Brain microvascular endothelial cell (primary cell): ENCODE data around the gene HBG1.
"Not testable (repeated sequence)": the region's sequence is repeated elsewhere in the genome, so short reads cannot be mapped to it uniquely, and the experiment has no call there.

Experiments used
- DNase-seq: peaks from one replicate; pipeline ENCODE4 v3.0.0-alpha.2; 2020
- H3K27ac ChIP-seq: fragments of 250-450 bp; sonication (Bioruptor Pico); 2 replicates; pipeline ENCODE4 v1.5.1; 2020; ENCODE audit warnings: mild to moderate bottlenecking, moderate library complexity
- H3K27me3 ChIP-seq: fragments of 250-450 bp; sonication (Bioruptor Pico); replicated peaks from 2 replicates; pipeline ENCODE4 v1.5.1; 2020; ENCODE audit warnings: mild to moderate bottlenecking
- H3K36me3 ChIP-seq: fragments of 250-450 bp; sonication (Bioruptor Pico); replicated peaks from 2 replicates; pipeline ENCODE4 v1.5.1; 2020; ENCODE audit warnings: mild to moderate bottlenecking
- H3K4me3 ChIP-seq: 2 replicates; pipeline ENCODE4 v1.5.1; 2011; ENCODE audit warnings: low read depth, mild to moderate bottlenecking, control low read depth, low read length, moderate library complexity
- CTCF ChIP-seq: IDR thresholded peaks from 2 replicates; pipeline ENCODE4 v1.5.1; 2011; ENCODE audit warnings: low read depth, mild to moderate bottlenecking, moderate library complexity, low read length, control low read depth, inconsistent platforms; ENCODE audit errors: missing control alignments
- in situ Hi-C: cut with HindIII; loops from 2 replicates; pipeline ENCODE4 v1.10.0; 2017; ENCODE audit warnings: low sequenced_read_pairs, low pct_ligation_motif_present

Gene HBG1

GRCh38 chr11:5249807-5250396 lies at the start of gene HBG1:
HBG1 (minus strand) TSS chr11:5249857; CDS start chr11:5249804, 53 bp downstream.
- H3K27me3 ChIP-seq, H3K36me3 ChIP-seq, in situ Hi-C loops, H3K27ac ChIP-seq, H3K4me3 ChIP-seq, DNase-seq: not testable (repeated sequence)

DNA sequence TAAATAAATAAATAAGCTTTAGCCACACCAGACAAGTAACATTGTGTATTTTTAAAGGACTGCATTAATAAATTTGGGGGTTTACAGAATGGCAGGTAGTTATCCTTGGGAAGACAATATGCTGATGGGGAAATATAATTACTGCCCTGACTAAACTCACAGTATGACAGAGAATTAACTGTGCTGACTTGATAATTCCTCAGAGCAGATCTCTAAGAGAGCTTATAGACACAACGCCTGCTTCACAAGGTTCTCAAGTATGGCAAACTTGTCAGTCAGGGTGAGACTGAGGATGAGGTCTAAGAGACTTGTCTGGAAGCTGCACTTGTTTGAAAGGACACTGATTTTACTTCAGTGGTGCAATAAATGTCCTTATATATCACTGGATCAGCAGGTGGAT lies 48.8 kb upstream of the HBG1 start:
- TF ChIP-seq CTCF, result no peak
- no peaks in the 10 kb centered on the region for H3K36me3 ChIP-seq
- H3K27ac ChIP-seq, result no peak overlapping the region
- no peak for DNase-seq
- in situ Hi-C loops, result no loop called here
- no peak overlapping the region for H3K4me3 ChIP-seq
- H3K27me3 ChIP-seq, result no peaks in the 10 kb centered on the region

DNA sequence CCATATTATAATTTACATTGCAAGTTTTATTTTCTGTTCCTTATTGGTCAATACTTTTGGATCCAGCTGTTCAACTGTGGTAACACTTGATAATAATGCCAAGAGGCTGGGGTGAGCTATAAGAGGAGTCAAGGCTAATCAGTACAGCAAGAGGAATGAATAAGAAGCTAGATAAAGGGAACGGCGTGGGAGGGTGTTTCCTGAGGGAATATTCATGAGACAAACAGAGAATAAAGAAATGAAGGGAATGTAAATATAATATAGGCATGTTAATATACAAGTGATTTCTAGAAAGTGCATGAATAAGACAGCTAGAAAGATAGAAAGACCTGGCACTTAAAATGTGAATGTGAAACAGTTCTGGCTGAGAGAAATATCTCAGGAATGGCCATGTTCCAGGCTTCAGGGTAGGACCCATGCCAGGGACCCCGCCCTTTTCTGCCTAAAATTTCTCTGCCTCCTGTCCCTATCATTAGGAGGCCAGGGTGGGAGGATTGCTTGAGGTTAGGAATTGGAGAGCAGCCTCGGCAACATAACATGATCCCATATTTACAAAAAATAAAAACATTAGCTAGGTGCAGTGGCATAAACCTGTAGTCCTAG lies 48.2 kb upstream of the HBG1 start:
- H3K36me3 ChIP-seq, result no peaks in the 10 kb centered on the region
- no peaks in the 10 kb centered on the region for H3K27me3 ChIP-seq
- no peak overlapping the region for H3K27ac ChIP-seq
- peak; percentile 27 for DNase-seq
- no peak overlapping the region for H3K4me3 ChIP-seq
- in situ Hi-C loops, result no loop called here
- no peak for TF ChIP-seq CTCF

- H3K27ac ChIP-seq, H3K36me3 ChIP-seq, DNase-seq, H3K4me3 ChIP-seq, H3K27me3 ChIP-seq, in situ Hi-C loops: not testable (repeated sequence)
Measured at GRCh38 chr11:5294342-5294995, 44.8 kb upstream of the HBG1 start.

DNA sequence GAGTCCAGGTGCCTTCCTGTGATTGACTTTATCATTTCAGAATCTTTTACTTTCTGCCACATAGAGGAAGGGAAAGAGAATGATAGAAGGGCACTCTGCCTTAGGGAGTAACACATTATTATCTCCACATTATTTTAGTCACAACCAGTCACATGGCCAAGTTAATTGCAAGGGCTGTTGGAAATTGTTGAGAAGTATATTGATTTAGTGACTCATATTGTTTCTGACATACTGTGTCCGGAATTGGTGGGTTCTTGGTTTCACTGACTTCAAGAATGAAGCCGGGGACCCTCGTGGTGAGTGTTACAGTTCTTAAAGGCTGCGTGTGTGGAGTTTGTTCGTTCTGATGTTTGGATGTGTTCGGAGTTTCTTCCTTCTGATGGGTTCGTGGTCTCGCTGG lies 43.4 kb upstream of the HBG1 start:
- in situ Hi-C loops, result no loop called here
- no peak overlapping the region for H3K27ac ChIP-seq

GRCh38 chr11:5291207-5291838 lies 41.7 kb upstream of the HBG1 start:
- Histone ChIP-seq H3K4me3 (no peak overlapping the region), H3K27me3 (no peaks in the 10 kb centered on the region), H3K27ac (no peak overlapping the region), H3K36me3 (no peaks in the 10 kb centered on the region)
- peak; percentile 42 for DNase-seq
- in situ Hi-C loops, result no loop called here
- peak; percentile 84 for TF ChIP-seq CTCF

More for the DNA sequence above, 43.4 kb upstream of the HBG1 start:
- no peak for DNase-seq
- Histone ChIP-seq H3K27me3 (no peaks in the 10 kb centered on the region), H3K36me3 (no peaks in the 10 kb centered on the region), H3K4me3 (no peak overlapping the region)
- no peak for TF ChIP-seq CTCF
